IMR-90 (cell line): ENCODE measurements around the gene PCDHA12. TPM values are rescaled to one million over a fixed set of nuclear protein-coding genes. Genes with fewer than 3 reads are reported as not detected.

ENCODE experiments used
- ATAC-seq: fragments of 200-7000 bp; cut with Tn5 transposase; 2 replicates; pipeline ENCODE4 v1.9.1; 2020; ENCODE audit warnings: low read depth, mild to moderate bottlenecking, moderate library complexity
- BruUV-seq: library from RNA; stranded (reverse); fragments of 400-500 nt; replicated peaks from 2 replicates; lab custom pipeline; 2021; lab: Mats Ljungman, UMichigan
- CTCF ChIA-PET: fragments of 300-600 bp; formaldehyde crosslinking; extraction: SDS; loops from one replicate; lab custom pipeline; 2021; ENCODE audit warnings: antibody characterized with exemption; lab: Yijun Ruan, JAX
- POLR2A ChIA-PET: fragments of 300-600 bp; sonication (Branson Sonifier 250); formaldehyde crosslinking; loops from one replicate; lab custom pipeline; 2022; ENCODE audit warnings: antibody characterized with exemption; ENCODE audit not compliant: unreplicated experiment; lab: Charles Lee
- DNase-seq: peaks from one replicate; pipeline ENCODE4 v3.0.0; 2013
- H2AFZ ChIP-seq: replicated peaks from 2 replicates; pipeline ENCODE3; 2013; ENCODE audit warnings: low read length, mild to moderate bottlenecking; ENCODE audit not compliant: poor library complexity
- H2AK5ac ChIP-seq: 2 replicates; pipeline ENCODE4 v1.6.1; 2013; ENCODE audit warnings: low read depth, low read length, inconsistent platforms
- H2AK9ac ChIP-seq: replicated peaks from 2 replicates; pipeline ENCODE3; 2013; ENCODE audit warnings: mild to moderate bottlenecking, low read depth, low read length, moderate library complexity; ENCODE audit not compliant: poor library complexity
- H2BK120ac ChIP-seq: 2 replicates; pipeline ENCODE4 v1.6.1; 2013; ENCODE audit warnings: low read depth, low read length, inconsistent platforms
- H2BK15ac ChIP-seq: 3 replicates; pipeline ENCODE4 v1.6.1; 2013; ENCODE audit warnings: low read depth, low read length, inconsistent platforms
- H2BK20ac ChIP-seq: 2 replicates; pipeline ENCODE4 v1.6.1; 2013; ENCODE audit warnings: low read depth, mild to moderate bottlenecking, inconsistent platforms, low read length, moderate library complexity
- H2BK5ac ChIP-seq: 2 replicates; pipeline ENCODE4 v1.6.1; 2013; ENCODE audit warnings: mild to moderate bottlenecking, low read depth, low read length, inconsistent platforms; ENCODE audit not compliant: poor library complexity, severe bottlenecking
- H3K14ac ChIP-seq: replicated peaks from 2 replicates; pipeline ENCODE4 v1.6.1; 2013; ENCODE audit warnings: low read depth, low read length, inconsistent platforms
- H3K18ac ChIP-seq: 2 replicates; pipeline ENCODE4 v1.6.1; 2013; ENCODE audit warnings: low read depth, low read length, control low read depth
- H3K23ac ChIP-seq: 2 replicates; pipeline ENCODE4 v1.6.1; 2013; ENCODE audit warnings: low read depth, low read length, inconsistent platforms
- H3K27ac ChIP-seq: 2 replicates; pipeline ENCODE4 v1.5.1; 2013; ENCODE audit warnings: mild to moderate bottlenecking, control low read depth, low read length; ENCODE audit not compliant: insufficient read depth
- H3K27me3 ChIP-seq: 2 replicates; pipeline ENCODE4 v1.6.1; 2013; ENCODE audit warnings: low read length; ENCODE audit not compliant: control insufficient read depth, insufficient read depth
- H3K36me3 ChIP-seq: 2 replicates; pipeline ENCODE4 v1.6.1; 2013; ENCODE audit warnings: low read length, mixed read lengths; ENCODE audit not compliant: control insufficient read depth, insufficient read depth
- H3K4ac ChIP-seq: 2 replicates; pipeline ENCODE4 v1.6.1; 2013; ENCODE audit warnings: low read depth, low read length, inconsistent platforms
- H3K4me1 ChIP-seq: 2 replicates; pipeline ENCODE4 v1.6.1; 2013; ENCODE audit warnings: low read length, mixed read lengths; ENCODE audit not compliant: control insufficient read depth, insufficient read depth
- H3K4me2 ChIP-seq: 2 replicates; pipeline ENCODE4 v1.6.1; 2013; ENCODE audit warnings: low read depth, mild to moderate bottlenecking, control low read depth, low read length, moderate library complexity
- H3K4me3 ChIP-seq: 2 replicates; pipeline ENCODE4 v1.5.1; 2013; ENCODE audit warnings: low read depth, mild to moderate bottlenecking, control low read depth, low read length, moderate library complexity; ENCODE audit not compliant: insufficient read depth
- H3K56ac ChIP-seq: 2 replicates; pipeline ENCODE4 v1.6.1; 2013; ENCODE audit warnings: low read length, inconsistent platforms; ENCODE audit not compliant: insufficient read depth; ENCODE audit errors: extremely low read depth
- H3K79me1 ChIP-seq, 2 experiments: 2 replicates each; pipeline ENCODE4 v1.6.1; 2013; ENCODE audit warnings: low read length in 2 of 2, inconsistent platforms in 1 of 2, low read depth in 1 of 2
- H3K9ac ChIP-seq: 2 replicates; pipeline ENCODE4 v1.6.1; 2013; ENCODE audit warnings: low read depth, low read length, control low read depth
- H3K9me1 ChIP-seq: 2 replicates; pipeline ENCODE4 v1.6.1; 2013; ENCODE audit warnings: low read length, inconsistent platforms; ENCODE audit not compliant: insufficient read depth
- H3K9me3 ChIP-seq: 2 replicates; pipeline ENCODE4 v1.6.1; 2013; ENCODE audit warnings: low read length; ENCODE audit not compliant: control insufficient read depth, insufficient read depth
- H4K20me1 ChIP-seq: 2 replicates; pipeline ENCODE4 v1.6.1; 2013; ENCODE audit warnings: low read length, inconsistent platforms; ENCODE audit not compliant: insufficient read depth
- H4K5ac ChIP-seq: 2 replicates; pipeline ENCODE4 v1.6.1; 2013; ENCODE audit warnings: mild to moderate bottlenecking, low read depth, low read length, control low read depth
- H4K8ac ChIP-seq, 2 experiments: 2 replicates each; pipeline ENCODE4 v1.6.1; 2013; ENCODE audit warnings: low read depth in 2 of 2, low read length in 2 of 2, control low read depth in 1 of 2, inconsistent platforms in 1 of 2
- H4K91ac ChIP-seq: 2 replicates; pipeline ENCODE4 v1.6.1; 2013; ENCODE audit warnings: low read depth, low read length, inconsistent platforms; ENCODE audit not compliant: insufficient read depth
- BHLHE40 ChIP-seq: fragments of 150-350 bp; IDR thresholded peaks from 2 replicates; pipeline ENCODE4 v1.6.1; 2016; ENCODE audit warnings: mild to moderate bottlenecking, low read depth, low read length
- CEBPB ChIP-seq: IDR thresholded peaks from 2 replicates; pipeline ENCODE4 v1.6.1; 2012; ENCODE audit warnings: low read depth, low read length, improper control_type of control experiment
- CHD1 ChIP-seq: IDR thresholded peaks from 2 replicates; pipeline ENCODE4 v1.6.1; 2012; ENCODE audit warnings: low read depth, low read length, improper control_type of control experiment
- FOS ChIP-seq: fragments of 150-350 bp; IDR thresholded peaks from 2 replicates; pipeline ENCODE4 v1.6.1; 2016; ENCODE audit warnings: low read depth, low read length
- MAFK ChIP-seq: IDR thresholded peaks from 2 replicates; pipeline ENCODE4 v1.6.1; 2012; ENCODE audit warnings: low read depth, low read length, improper control_type of control experiment
- MAZ ChIP-seq: IDR thresholded peaks from 2 replicates; pipeline ENCODE4 v1.6.1; 2012; ENCODE audit warnings: low read depth, mild to moderate bottlenecking, low read length, improper control_type of control experiment, moderate library complexity, borderline replicate concordance
- MXI1 ChIP-seq: IDR thresholded peaks from 2 replicates; pipeline ENCODE4 v1.6.1; 2012; ENCODE audit warnings: low read depth, mild to moderate bottlenecking, low read length, moderate library complexity, borderline replicate concordance
- NFE2L2 ChIP-seq: fragments of 150-350 bp; IDR thresholded peaks from 2 replicates; pipeline ENCODE4 v1.6.1; 2016; ENCODE audit warnings: low read depth, mild to moderate bottlenecking, low read length
- RAD21 ChIP-seq: IDR thresholded peaks from 2 replicates; pipeline ENCODE4 v1.6.1; 2012; ENCODE audit warnings: low read length, improper control_type of control experiment
- RCOR1 ChIP-seq: IDR thresholded peaks from 2 replicates; pipeline ENCODE4 v1.6.1; 2012; ENCODE audit warnings: mild to moderate bottlenecking, low read length, improper control_type of control experiment; ENCODE audit not compliant: insufficient replicate concordance
- RFX5 ChIP-seq: IDR thresholded peaks from 2 replicates; pipeline ENCODE4 v1.8.0; 2012; ENCODE audit warnings: low read depth, mild to moderate bottlenecking, low read length, moderate library complexity
- SMC3 ChIP-seq: fragments of 150-350 bp; IDR thresholded peaks from 2 replicates; pipeline ENCODE4 v1.6.1; 2016; ENCODE audit warnings: low read depth, mild to moderate bottlenecking, antibody characterized with exemption, low read length, moderate library complexity
- WGBS, 2 experiments: methylation state at CpG; one replicate each; pipeline versions ENCODE4 v1.1.5 to v1.1.7; 2013; ENCODE audit warnings: missing lambda C conversion rate in 2 of 2; ENCODE audit not compliant: insufficient read length in 1 of 2; ENCODE audit errors: extremely low coverage in 2 of 2; 5-methylcytosine and 5-hydroxymethylcytosine counted together
- dilution Hi-C: fragments of 300-500 bp; cut with HindIII; formaldehyde crosslinking; loops from one replicate; pipeline ENCODE4 v1.14.3; 2018; ENCODE audit warnings: low sequenced_read_pairs; ENCODE audit not compliant: unreplicated experiment
- in situ Hi-C: fragments of 300-500 bp; cut with MboI; formaldehyde crosslinking; loops from 3 replicates; pipeline ENCODE4 v1.14.3; 2019; ENCODE audit warnings: low sequenced_read_pairs, inconsistent platforms, mixed read lengths
- intact Hi-C: fragments of 100-400 bp; cut with micrococcal nuclease; formaldehyde crosslinking; loops from 2 replicates; pipeline ENCODE4 v1.10.0; 2022
- polyA plus RNA-seq, 3 experiments: library from polyadenylated mRNA; depleted of rRNA; stranded (reverse); fragments of >200 nt; gene quantifications; 2 replicates each; pipeline ENCODE4 v1.2.3, GENCODE V29; 2012; ENCODE audit warnings: low replicate concordance in 1 of 3
- total RNA-seq: library from RNA; depleted of rRNA; stranded (reverse); fragments of >200 nt; gene quantifications from 2 replicates; pipeline ENCODE4 v1.2.3, GENCODE V29; 2012
- TF ChIP-seq, protein P1 (sequence below): conservative IDR thresholded peaks from 2 replicates; pipeline ENCODE4 v1.5.1; 2012; ENCODE audit warnings: mild to moderate bottlenecking, low read depth, low read length, improper control_type of control experiment

The PCDHA12 gene
- total and polyA plus RNA-seq, 2 of the 4 experiments (the other 2 are of a cell fraction), result not detected

- H4K20me1 ChIP-seq, result no peaks in the 10 kb centered on the region
- no peaks in the 10 kb centered on the region for H3K36me3 ChIP-seq
- H3K4ac ChIP-seq, result no peak overlapping the region
- H3K56ac ChIP-seq, result no peak overlapping the region
- in situ Hi-C loops, result no loop called here
- no peak overlapping the region for H2AK9ac ChIP-seq
- H3K27ac ChIP-seq, result no peak overlapping the region
- DNase-seq (no peak), ATAC-seq (no peak)
- no peak overlapping the region for H4K8ac ChIP-seq
- no peak overlapping the region for H2BK20ac ChIP-seq
- no peak overlapping the region for H2BK15ac ChIP-seq
- intact Hi-C loops, result no loop called here
- peaks cover 18% of the 10 kb centered on the region for H3K9me3 ChIP-seq
- no peaks in the 10 kb centered on the region for H3K27me3 ChIP-seq
- no peaks in the 10 kb centered on the region for H3K79me1 ChIP-seq
- no peak overlapping the region for H3K18ac ChIP-seq
- no peak overlapping the region for H3K4me3 ChIP-seq
- no peaks in the 10 kb centered on the region for H3K4me1 ChIP-seq
- no CpG with 5 or more reads among the region's 1 CpG for WGBS, 2 experiments
- H4K91ac ChIP-seq, result no peak overlapping the region
- no peak overlapping the region for H4K5ac ChIP-seq
- TF ChIP-seq MXI1 (no peak), SMC3 (no peak), FOS (no peak), CHD1 (no peak), NFE2L2 (no peak), BHLHE40 (no peak), RFX5 (no peak), CEBPB (no peak), MAZ (no peak), RAD21 (no peak), MAFK (no peak), RCOR1 (no peak)
- TF ChIP-seq, protein P1, sequence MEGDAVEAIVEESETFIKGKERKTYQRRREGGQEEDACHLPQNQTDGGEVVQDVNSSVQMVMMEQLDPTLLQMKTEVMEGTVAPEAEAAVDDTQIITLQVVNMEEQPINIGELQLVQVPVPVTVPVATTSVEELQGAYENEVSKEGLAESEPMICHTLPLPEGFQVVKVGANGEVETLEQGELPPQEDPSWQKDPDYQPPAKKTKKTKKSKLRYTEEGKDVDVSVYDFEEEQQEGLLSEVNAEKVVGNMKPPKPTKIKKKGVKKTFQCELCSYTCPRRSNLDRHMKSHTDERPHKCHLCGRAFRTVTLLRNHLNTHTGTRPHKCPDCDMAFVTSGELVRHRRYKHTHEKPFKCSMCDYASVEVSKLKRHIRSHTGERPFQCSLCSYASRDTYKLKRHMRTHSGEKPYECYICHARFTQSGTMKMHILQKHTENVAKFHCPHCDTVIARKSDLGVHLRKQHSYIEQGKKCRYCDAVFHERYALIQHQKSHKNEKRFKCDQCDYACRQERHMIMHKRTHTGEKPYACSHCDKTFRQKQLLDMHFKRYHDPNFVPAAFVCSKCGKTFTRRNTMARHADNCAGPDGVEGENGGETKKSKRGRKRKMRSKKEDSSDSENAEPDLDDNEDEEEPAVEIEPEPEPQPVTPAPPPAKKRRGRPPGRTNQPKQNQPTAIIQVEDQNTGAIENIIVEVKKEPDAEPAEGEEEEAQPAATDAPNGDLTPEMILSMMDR, result no peak
- H2AFZ ChIP-seq, result no peak overlapping the region
- no peak overlapping the region for H2BK120ac ChIP-seq
- H3K9ac ChIP-seq, result no peak overlapping the region
- H3K14ac ChIP-seq, result no peak overlapping the region
- H2BK5ac ChIP-seq, result no peak overlapping the region
- BruUV-seq, result no TSS peak
- H3K23ac ChIP-seq, result no peak overlapping the region
- dilution Hi-C loops, result no loop called here
- no peak overlapping the region for H2AK5ac ChIP-seq
- no peak overlapping the region for H3K4me2 ChIP-seq
- no peaks in the 10 kb centered on the region for H3K9me1 ChIP-seq
- CTCF ChIA-PET, result no interaction called here
- POLR2A ChIA-PET, result no interaction called here
Measured at GRCh38 chr5:140916325-140916724, 41.2 kb downstream of the PCDHA12 start.
